GM06990 (cell line): Measurements from ENCODE around the gene MAML1.

ENCODE experiments used
- DNase-seq: peaks from one replicate; pipeline ENCODE4 v3.0.0-alpha.2; 2011; ENCODE audit not compliant: insufficient read length; ENCODE audit errors: extremely low read depth
- H3K27me3 ChIP-seq: replicated peaks from 2 replicates; pipeline ENCODE4 v1.6.0; 2011; ENCODE audit warnings: low read length; ENCODE audit not compliant: control insufficient read depth, insufficient read depth
- H3K36me3 ChIP-seq: 2 replicates; pipeline ENCODE4 v1.5.1; 2011; ENCODE audit warnings: low read length; ENCODE audit not compliant: control insufficient read depth, insufficient read depth
- H3K4me3 ChIP-seq: replicated peaks from 2 replicates; pipeline ENCODE4 v1.5.1; 2011; ENCODE audit warnings: low read depth, mild to moderate bottlenecking, control low read depth, low read length
- TF ChIP-seq, protein P1 (sequence below): IDR thresholded peaks from 2 replicates; pipeline ENCODE4 v1.5.1; 2011; ENCODE audit warnings: low read length, control low read depth, mild to moderate bottlenecking, inconsistent platforms; ENCODE audit not compliant: insufficient read depth, poor library complexity, severe bottlenecking

Gene MAML1

DNA sequence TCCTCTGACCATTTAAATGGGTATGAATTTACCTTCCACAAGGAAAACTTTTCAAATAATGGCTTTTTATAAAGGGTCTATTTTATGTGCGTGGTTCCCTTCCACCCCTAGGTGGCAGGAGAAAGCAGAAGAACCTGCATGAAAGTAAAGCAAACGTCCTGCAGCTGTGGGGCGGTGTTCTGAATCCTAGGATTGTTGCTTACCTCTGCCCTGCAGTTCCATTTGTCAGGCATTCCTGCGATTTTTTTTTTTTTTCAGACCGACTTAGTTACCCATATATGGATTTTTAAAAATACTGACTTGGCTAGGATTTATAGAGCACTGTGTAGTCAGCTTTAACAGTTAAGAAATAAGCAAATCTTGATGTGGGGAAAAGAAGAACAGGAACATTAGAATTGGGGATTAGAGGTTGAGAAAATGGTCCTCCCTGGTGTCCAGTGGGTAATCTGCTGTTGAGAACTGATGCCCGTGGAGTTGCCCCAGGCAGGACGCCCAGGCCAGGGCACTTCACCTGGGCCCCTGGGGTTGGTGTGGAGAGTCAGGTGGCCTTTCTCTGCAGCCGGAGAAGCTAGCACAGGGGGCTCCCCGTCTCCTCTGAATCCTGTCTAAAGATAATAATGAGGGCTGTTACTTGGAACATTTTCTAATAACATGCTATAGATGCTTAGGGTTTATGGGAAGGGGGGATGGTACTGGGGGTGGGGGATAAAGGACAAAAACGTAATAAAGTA, 30.8 kb downstream of the MAML1 start:
- DNase-seq: no peak
- H3K4me3 ChIP-seq: no peak overlapping the region
- TF ChIP-seq, protein P1, sequence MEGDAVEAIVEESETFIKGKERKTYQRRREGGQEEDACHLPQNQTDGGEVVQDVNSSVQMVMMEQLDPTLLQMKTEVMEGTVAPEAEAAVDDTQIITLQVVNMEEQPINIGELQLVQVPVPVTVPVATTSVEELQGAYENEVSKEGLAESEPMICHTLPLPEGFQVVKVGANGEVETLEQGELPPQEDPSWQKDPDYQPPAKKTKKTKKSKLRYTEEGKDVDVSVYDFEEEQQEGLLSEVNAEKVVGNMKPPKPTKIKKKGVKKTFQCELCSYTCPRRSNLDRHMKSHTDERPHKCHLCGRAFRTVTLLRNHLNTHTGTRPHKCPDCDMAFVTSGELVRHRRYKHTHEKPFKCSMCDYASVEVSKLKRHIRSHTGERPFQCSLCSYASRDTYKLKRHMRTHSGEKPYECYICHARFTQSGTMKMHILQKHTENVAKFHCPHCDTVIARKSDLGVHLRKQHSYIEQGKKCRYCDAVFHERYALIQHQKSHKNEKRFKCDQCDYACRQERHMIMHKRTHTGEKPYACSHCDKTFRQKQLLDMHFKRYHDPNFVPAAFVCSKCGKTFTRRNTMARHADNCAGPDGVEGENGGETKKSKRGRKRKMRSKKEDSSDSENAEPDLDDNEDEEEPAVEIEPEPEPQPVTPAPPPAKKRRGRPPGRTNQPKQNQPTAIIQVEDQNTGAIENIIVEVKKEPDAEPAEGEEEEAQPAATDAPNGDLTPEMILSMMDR: peak; percentile 86
- no peaks in the 10 kb centered on the region for H3K27me3 ChIP-seq
- H3K36me3 ChIP-seq: peaks cover 16% of the 10 kb centered on the region

DNA sequence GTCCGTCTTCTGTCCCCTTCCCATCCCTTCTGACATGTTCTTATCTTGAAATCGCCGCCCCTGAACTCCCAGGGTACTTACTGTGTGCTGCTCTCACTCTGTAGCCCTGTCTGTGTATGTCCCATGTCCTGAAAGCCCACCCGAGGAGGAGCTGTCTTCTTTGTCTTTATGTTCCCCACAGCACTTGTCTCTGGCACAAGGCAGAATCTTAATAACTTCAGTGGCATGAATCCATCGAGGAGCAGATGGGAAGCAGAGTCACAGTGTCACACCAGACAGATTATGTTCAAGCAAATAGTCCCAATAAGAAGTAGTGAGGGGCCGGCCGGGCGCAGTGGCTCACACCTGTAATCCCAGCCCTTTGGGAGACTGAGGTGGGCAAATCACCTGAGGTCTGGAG, 31.4 kb downstream of the MAML1 start:
- TF ChIP-seq, protein P1: no peak
- Histone ChIP-seq H3K27me3 (no peaks in the 10 kb centered on the region), H3K36me3 (peaks cover 22% of the 10 kb centered on the region), H3K4me3 (no peak overlapping the region)
- no peak for DNase-seq

DNA sequence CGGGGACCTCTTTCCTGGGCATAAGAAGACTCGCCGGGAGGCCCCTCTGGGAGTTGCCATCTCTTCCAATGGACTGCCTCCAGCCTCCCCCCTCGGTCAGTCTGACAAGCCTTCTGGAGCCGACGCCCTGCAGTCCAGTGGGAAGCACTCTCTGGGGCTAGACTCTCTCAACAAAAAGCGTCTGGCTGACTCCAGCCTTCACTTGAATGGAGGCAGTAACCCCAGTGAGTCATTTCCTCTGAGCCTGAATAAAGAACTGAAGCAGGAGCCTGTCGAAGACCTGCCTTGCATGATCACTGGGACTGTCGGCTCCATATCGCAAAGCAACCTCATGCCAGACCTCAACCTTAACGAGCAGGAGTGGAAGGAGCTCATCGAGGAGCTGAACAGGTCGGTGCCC, 32.8 kb downstream of the MAML1 start:
- peaks cover 23% of the 10 kb centered on the region for H3K36me3 ChIP-seq
- TF ChIP-seq, protein P1: no peak

DNA sequence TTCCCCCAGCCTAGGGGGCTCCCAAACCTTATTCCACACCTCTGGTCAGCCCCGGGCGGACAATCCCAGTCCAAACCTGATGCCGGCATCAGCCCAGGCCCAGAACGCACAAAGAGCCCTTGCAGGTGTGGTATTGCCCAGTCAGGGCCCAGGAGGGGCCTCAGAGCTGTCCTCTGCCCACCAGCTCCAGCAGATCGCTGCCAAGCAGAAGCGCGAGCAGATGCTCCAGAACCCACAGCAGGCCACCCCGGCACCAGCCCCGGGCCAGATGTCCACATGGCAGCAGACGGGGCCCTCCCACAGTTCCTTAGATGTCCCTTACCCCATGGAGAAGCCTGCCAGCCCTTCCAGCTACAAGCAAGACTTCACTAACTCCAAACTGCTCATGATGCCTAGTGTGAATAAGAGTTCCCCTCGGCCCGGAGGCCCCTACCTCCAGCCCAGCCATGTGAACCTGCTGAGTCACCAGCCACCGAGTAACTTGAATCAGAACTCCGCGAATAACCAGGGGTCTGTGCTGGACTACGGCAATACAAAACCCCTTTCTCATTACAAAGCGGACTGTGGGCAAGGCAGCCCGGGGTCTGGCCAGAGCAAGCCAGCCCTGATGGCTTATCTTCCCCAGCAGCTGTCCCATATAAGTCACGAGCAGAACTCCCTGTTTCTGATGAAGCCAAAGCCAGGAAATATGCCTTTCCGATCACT, 33.6 kb downstream of the MAML1 start:
- DNase-seq: no peak
- Histone ChIP-seq H3K36me3 (peaks cover 25% of the 10 kb centered on the region), H3K4me3 (no peak overlapping the region), H3K27me3 (no peaks in the 10 kb centered on the region)
- TF ChIP-seq, protein P1: no peak

More for the DNA sequence above, 32.8 kb downstream of the MAML1 start:
- no peaks in the 10 kb centered on the region for H3K27me3 ChIP-seq
- no peak overlapping the region for H3K4me3 ChIP-seq
- no peak for DNase-seq

DNA sequence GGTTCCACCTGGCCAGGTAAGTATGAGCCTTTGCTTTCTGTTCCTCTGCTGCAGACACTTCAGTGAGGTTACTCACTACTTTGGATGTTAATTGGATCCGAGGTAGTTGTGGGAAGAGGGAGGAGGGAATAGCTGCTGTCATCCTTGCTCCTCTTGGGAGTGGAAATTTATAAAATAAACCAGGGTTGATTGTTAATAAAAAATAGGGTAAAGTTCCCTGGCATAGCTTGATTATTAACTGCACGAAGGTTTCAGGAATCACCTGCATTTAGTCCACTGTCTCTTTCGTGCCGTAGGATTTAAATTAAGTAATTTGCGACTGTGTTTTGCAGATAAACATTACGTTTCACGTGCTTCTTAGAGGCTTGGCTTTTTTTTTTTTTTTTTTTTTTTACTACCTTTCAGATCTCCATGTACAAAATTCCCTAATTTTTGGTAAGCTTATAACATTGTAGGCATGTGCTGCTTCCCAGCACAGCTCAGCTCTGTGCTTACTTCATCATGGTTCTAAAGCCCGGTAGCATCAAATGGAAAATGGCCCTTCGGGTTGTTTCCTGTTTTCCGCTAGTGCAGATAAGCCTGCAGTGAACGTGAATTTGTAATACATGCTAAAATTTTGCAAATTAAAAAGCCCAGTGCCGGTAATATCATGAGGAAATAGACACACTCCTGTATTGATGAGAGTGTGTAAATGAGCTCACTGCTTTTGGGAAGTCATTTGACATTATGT, 34.3 kb downstream of the MAML1 start:
- Histone ChIP-seq H3K27me3 (no peaks in the 10 kb centered on the region), H3K36me3 (peaks cover 31% of the 10 kb centered on the region), H3K4me3 (no peak overlapping the region)
- TF ChIP-seq, protein P1: no peak
- DNase-seq: no peak
